SU-DHL-6 (cell line): ENCODE data around the gene ERH.

ENCODE experiments used
- H2AFZ ChIP-seq: fragments of 200-600 bp; sonication (generic); 2 replicates; pipeline ENCODE4 v1.6.1; 2014; ENCODE audit warnings: low read depth, mild to moderate bottlenecking, moderate library complexity, mixed read lengths, antibody characterized with exemption, low read length; ENCODE audit not compliant: severe bottlenecking
- H3F3A ChIP-seq: fragments of 200-600 bp; shearing (Covaris generic); 2 replicates; pipeline ENCODE4 v1.6.0; 2016; ENCODE audit warnings: antibody characterized with exemption, mild to moderate bottlenecking; ENCODE audit not compliant: insufficient read depth
- H3K27ac ChIP-seq: fragments of 200-600 bp; sonication (generic); 2 replicates; pipeline ENCODE4 v1.5.1; 2016; ENCODE audit warnings: low read depth, mild to moderate bottlenecking, low read length, moderate library complexity, mixed read lengths
- H3K27me3 ChIP-seq: fragments of 200-600 bp; sonication (generic), shearing (Covaris generic); 2 replicates; pipeline ENCODE4 v1.6.0; 2014; ENCODE audit warnings: mild to moderate bottlenecking, low read length
- H3K36me3 ChIP-seq: fragments of 200-600 bp; sonication (generic); 2 replicates; pipeline ENCODE4 v1.6.1; 2014; ENCODE audit warnings: mild to moderate bottlenecking, low read length, mixed read lengths
- H3K4me2 ChIP-seq: fragments of 300-600, 200-600 bp; shearing (Covaris generic), sonication (generic); 2 replicates; pipeline ENCODE4 v1.6.0; 2014; ENCODE audit warnings: low read length, low read depth, mild to moderate bottlenecking; ENCODE audit not compliant: poor library complexity, severe bottlenecking
- H3K4me3 ChIP-seq: fragments of 200-600 bp; sonication (generic); 2 replicates; pipeline ENCODE4 v1.5.1; 2014; ENCODE audit warnings: antibody characterized with exemption, low read length, mild to moderate bottlenecking, mixed read lengths; ENCODE audit not compliant: insufficient read depth, poor library complexity, severe bottlenecking
- H3K79me2 ChIP-seq: fragments of 200-600 bp; sonication (generic); 2 replicates; pipeline ENCODE4 v1.6.1; 2014; ENCODE audit warnings: mild to moderate bottlenecking, low read length, moderate library complexity; ENCODE audit not compliant: insufficient read depth
- H3K9ac ChIP-seq: fragments of 200-600 bp; sonication (generic); 2 replicates; pipeline ENCODE4 v1.7.0; 2014; ENCODE audit warnings: mild to moderate bottlenecking, low read length
- H3K9me2 ChIP-seq: fragments of 200-600 bp; sonication (generic); replicated peaks from 2 replicates; pipeline ENCODE4 v1.6.1; 2014; ENCODE audit warnings: low read length; ENCODE audit not compliant: insufficient read depth
- H3K9me3 ChIP-seq: fragments of 200-600 bp; sonication (generic); 2 replicates; pipeline ENCODE4 v1.6.1; 2014; ENCODE audit warnings: low read length, mixed read lengths; ENCODE audit not compliant: insufficient read depth
- H4K20me1 ChIP-seq: fragments of 200-600 bp; sonication (generic); 2 replicates; pipeline ENCODE4 v1.6.1; 2014; ENCODE audit warnings: low read depth, mild to moderate bottlenecking, antibody characterized with exemption, low read length, moderate library complexity, mixed read lengths
- CTCF ChIP-seq: fragments of 200-600 bp; sonication (generic); IDR thresholded peaks from one replicate; pipeline ENCODE4 v1.5.1; 2017; ENCODE audit warnings: antibody characterized with exemption, mild to moderate bottlenecking, low read length, moderate library complexity; ENCODE audit not compliant: insufficient read depth, poor library complexity, severe bottlenecking
- EZH2phosphoT487 ChIP-seq: fragments of 200-600 bp; sonication (generic), shearing (Covaris generic); conservative IDR thresholded peaks from 2 replicates; pipeline ENCODE4 v1.6.1; 2018; ENCODE audit warnings: mild to moderate bottlenecking, antibody characterized with exemption, low read length, moderate library complexity, mixed read lengths

ERH gene

GRCh38 chr14:69356903-69357543 lies 41.1 kb downstream of the ERH start:
- Histone ChIP-seq H3K9me3 (no peaks in the 10 kb centered on the region), H3K27me3 (no peaks in the 10 kb centered on the region), H3K27ac (no peak overlapping the region), H2AFZ (no peak overlapping the region), H3K9ac (no peak overlapping the region), H3K9me2 (no peaks in the 10 kb centered on the region), H3K4me3 (no peak overlapping the region), H4K20me1 (no peaks in the 10 kb centered on the region), H3K79me2 (no peaks in the 10 kb centered on the region), H3K4me2 (no peak overlapping the region), H3F3A (no peaks in the 10 kb centered on the region), H3K36me3 (no peaks in the 10 kb centered on the region)
- TF ChIP-seq EZH2phosphoT487, result no peak
- no peak for TF ChIP-seq CTCF

DNA sequence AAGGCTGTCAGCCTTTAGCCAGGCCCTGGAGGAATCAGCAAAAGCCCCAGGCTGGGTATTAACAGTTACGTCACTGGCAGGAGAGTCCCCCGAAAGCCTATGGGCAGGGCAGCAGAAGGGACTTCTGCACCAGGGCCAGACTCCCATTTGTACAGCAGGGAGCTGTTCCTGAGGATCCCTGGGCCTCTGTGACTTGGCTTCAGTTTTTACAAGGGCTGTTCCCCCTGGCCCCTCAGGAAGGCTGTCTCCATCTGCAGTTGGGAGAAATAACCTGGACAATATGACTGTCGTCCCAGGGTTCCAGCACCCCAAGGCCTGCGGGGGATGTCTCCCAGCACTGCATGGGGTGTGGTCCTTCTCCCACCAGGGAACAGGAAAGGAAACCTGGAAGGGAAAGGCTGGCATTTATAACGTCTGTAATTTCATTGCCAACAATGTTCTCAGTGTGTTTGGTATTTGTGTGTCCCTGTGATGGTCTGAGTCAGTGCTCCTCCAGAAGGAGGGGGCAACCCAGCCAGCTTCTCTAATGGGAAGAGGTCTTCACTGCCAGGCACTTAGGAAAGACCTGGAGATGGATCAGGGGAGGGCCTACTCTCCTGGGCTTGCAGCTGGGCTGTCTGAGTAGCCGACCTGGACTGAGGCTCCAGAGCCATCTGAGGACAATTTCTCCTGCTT lies 42.4 kb downstream of the ERH start:
- no peak overlapping the region for H2AFZ ChIP-seq
- H3K36me3 ChIP-seq, result no peaks in the 10 kb centered on the region
- no peak overlapping the region for H3K9ac ChIP-seq
- H3K9me3 ChIP-seq, result no peaks in the 10 kb centered on the region
- no peak overlapping the region for H3K4me2 ChIP-seq
- no peak overlapping the region for H3K4me3 ChIP-seq
- H3K9me2 ChIP-seq, result no peaks in the 10 kb centered on the region
- H3K27ac ChIP-seq, result no peak overlapping the region
- no peaks in the 10 kb centered on the region for H3K27me3 ChIP-seq
- H3K79me2 ChIP-seq, result no peaks in the 10 kb centered on the region
- H3F3A ChIP-seq, result no peaks in the 10 kb centered on the region
- no peaks in the 10 kb centered on the region for H4K20me1 ChIP-seq
- no peak for TF ChIP-seq EZH2phosphoT487
- TF ChIP-seq CTCF, result no peak

DNA sequence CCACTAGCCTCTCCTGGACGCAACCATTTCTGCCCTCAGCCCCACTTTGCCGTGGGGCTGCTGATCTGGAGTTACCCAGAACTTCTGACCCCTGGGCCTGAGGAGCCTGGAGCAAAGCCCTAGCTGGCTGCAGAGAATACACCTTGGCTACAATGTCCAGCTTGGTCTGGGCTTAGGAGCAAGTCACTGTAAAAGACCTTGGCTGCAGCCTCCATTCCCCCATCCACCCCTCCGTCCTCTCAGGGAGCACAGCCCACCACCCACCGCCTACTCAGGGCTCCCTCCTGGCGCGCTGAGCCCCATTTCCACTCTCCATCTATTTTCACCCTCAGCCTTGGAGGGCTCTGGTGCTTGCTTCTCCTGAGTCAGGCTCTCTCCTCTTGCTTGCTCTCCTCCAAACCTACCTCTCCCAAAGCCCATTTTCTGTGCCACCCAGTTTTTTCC lies 42.9 kb downstream of the ERH start:
- Histone ChIP-seq H4K20me1 (no peaks in the 10 kb centered on the region), H3K9me2 (no peaks in the 10 kb centered on the region), H3K27me3 (no peaks in the 10 kb centered on the region), H3K36me3 (no peaks in the 10 kb centered on the region), H3K9ac (no peak overlapping the region), H3K27ac (no peak overlapping the region), H3F3A (no peaks in the 10 kb centered on the region), H3K4me3 (no peak overlapping the region), H3K4me2 (no peak overlapping the region), H2AFZ (no peak overlapping the region), H3K79me2 (no peaks in the 10 kb centered on the region), H3K9me3 (no peaks in the 10 kb centered on the region)
- TF ChIP-seq EZH2phosphoT487 (no peak), CTCF (no peak)
